ENCODE results near the gene NOS3. TPM values are rescaled to one million over a fixed set of nuclear protein-coding genes. Genes with fewer than 3 reads are reported as not detected.
A peak's percentile ranks its signal among the peaks of the same experiment; 100 is the strongest.

The NOS3 gene
- 15.1 TPM for total RNA-seq
- long read RNA-seq, partial matches to known transcripts = 31 of 35 reads
- long read RNA-seq, other reads (novel, unspliced or antisense) = 1 of 35 reads

DNA sequence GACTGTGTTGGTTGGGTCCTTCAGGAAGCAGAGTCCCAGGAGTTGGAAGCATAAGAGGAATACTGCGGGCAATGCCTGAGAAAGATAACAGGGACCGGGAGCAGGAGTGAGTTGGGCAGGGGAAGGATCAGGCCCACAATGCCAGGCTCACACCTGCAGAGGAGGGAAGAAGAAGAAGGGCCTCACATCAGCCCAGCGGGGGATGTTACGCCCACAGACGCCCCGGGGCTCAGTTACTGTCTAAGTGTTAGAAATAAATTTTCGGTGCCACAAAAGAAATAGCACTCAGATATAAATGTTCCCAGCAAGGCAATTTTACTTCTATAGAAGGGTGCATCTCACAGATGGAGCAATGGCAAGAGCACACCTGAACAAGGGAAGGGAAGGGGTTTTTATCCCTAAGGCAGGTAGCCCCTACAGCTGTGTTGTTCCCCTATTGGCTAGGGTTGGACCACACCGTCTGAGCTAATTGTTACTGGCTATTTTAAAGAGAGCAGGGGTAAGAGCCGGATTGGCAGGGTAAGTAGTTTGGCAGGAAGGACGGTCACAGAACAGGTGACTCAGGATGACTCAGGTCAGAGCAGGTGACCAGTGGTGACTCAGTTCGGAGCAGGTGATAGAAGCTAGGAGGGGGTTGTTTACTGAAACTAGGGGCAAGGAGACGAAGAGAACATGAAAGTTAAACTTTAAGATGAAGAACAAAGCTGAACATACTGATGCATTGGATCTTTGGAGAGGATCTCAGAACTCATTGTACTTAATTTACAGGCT lies at the start of gene NOS3:
Gene NOS3 (plus strand): TSS at position 602 of the 771 bp plus-strand sequence. CDS start 2,787 bp downstream, outside the sequence.
- DNase-seq (no peak), ATAC-seq (no peak)
- H3K27me3 ChIP-seq (ENCODE audit: low read depth) = no peaks in the 10 kb centered on the region
- intact Hi-C loops (cut with DNase I) = no loop called here
- H3K27ac ChIP-seq = no peak within 1 kb of the TSS
- TF ChIP-seq, protein P1, sequence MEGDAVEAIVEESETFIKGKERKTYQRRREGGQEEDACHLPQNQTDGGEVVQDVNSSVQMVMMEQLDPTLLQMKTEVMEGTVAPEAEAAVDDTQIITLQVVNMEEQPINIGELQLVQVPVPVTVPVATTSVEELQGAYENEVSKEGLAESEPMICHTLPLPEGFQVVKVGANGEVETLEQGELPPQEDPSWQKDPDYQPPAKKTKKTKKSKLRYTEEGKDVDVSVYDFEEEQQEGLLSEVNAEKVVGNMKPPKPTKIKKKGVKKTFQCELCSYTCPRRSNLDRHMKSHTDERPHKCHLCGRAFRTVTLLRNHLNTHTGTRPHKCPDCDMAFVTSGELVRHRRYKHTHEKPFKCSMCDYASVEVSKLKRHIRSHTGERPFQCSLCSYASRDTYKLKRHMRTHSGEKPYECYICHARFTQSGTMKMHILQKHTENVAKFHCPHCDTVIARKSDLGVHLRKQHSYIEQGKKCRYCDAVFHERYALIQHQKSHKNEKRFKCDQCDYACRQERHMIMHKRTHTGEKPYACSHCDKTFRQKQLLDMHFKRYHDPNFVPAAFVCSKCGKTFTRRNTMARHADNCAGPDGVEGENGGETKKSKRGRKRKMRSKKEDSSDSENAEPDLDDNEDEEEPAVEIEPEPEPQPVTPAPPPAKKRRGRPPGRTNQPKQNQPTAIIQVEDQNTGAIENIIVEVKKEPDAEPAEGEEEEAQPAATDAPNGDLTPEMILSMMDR (IDR thresholded peaks at IDR 0.05) = no peak
- no peak within 1 kb of the TSS for H3K4me3 ChIP-seq
- no peaks in the 10 kb centered on the region for H3K36me3 ChIP-seq
- no peaks in the 10 kb centered on the region for H3K9me3 ChIP-seq
- H3K4me1 ChIP-seq = peaks cover 42% of the 10 kb centered on the region

DNA sequence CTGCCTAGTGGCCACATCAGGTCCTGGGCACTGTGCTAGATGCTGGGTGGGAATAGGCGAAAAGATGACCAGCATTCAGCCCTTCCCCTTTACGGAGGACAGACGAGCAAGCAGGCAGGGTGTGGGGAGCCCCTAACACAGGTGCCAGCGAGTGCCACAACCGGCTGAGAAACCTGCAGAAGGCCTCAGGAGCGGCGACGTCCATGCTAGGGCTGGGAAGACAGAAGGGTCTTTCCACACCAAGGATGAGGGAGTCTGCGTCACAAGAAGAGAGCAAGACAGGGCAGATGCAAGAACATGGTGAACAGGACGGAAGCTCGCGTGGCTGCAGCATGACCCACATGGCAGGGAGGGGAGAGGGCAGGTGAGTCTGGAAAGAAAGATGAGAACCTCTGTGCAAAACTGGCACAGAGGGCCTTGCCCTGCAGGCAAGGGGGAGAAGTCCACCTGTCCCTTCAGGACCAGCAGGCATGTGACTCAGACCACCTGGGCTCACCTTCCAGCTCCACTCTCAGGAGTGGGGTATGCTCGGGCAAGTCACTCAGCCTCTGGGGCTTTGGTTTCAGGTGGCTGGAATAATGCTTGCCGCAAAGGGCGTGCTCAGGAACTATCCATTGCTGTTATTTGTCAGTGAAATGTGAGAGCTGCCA lies 49.3 kb upstream of the NOS3 start:
- H3K4me3 ChIP-seq = no peak overlapping the region
- H3K27ac ChIP-seq = no peak overlapping the region
- ATAC-seq (no peak), DNase-seq (peak; percentile 32)
- peaks cover 9% of the 10 kb centered on the region for H3K27me3 ChIP-seq (ENCODE audit: low read depth)
- intact Hi-C loops (cut with DNase I) = no loop called here
- H3K4me1 ChIP-seq = peaks cover 13% of the 10 kb centered on the region
- H3K36me3 ChIP-seq = no peaks in the 10 kb centered on the region
- H3K9me3 ChIP-seq = no peaks in the 10 kb centered on the region
- TF ChIP-seq, protein P1 (IDR thresholded peaks at IDR 0.05) = no peak

GRCh38 chr7:150942001-150942590 lies 48.7 kb upstream of the NOS3 start:
- ATAC-seq (peak; percentile 33 to 62), DNase-seq (peak; percentile 58)
- Histone ChIP-seq H3K4me1 (peaks cover 13% of the 10 kb centered on the region), H3K4me3 (no peak overlapping the region), H3K36me3 (no peaks in the 10 kb centered on the region), H3K9me3 (no peaks in the 10 kb centered on the region), H3K27me3 (ENCODE audit: low read depth) (peaks cover 14% of the 10 kb centered on the region), H3K27ac (no peak overlapping the region)
- intact Hi-C loops (cut with DNase I) = no loop called here
- TF ChIP-seq, protein P1 (IDR thresholded peaks at IDR 0.05) = no peak

- Histone ChIP-seq H3K27ac (no peak overlapping the region), H3K36me3 (no peaks in the 10 kb centered on the region), H3K4me1 (peaks cover 9% of the 10 kb centered on the region), H3K9me3 (no peaks in the 10 kb centered on the region), H3K27me3 (ENCODE audit: low read depth) (peaks cover 20% of the 10 kb centered on the region), H3K4me3 (no peak overlapping the region)
- TF ChIP-seq, protein P1 (IDR thresholded peaks at IDR 0.05) = no peak
- ATAC-seq = no peak
- intact Hi-C loops (cut with DNase I) = no loop called here
- peak; percentile 24 for DNase-seq
These were observed 48.0 kb upstream of the NOS3 start for GRCh38 chr7:150942591-150943452.

- ATAC-seq (no peak), DNase-seq (peak; percentile 17)
- intact Hi-C loops (cut with DNase I) = no loop called here
- TF ChIP-seq, protein P1 (IDR thresholded peaks at IDR 0.05) = no peak
- H3K36me3 ChIP-seq = no peaks in the 10 kb centered on the region
- H3K4me1 ChIP-seq = peaks cover 3% of the 10 kb centered on the region
- H3K9me3 ChIP-seq = no peaks in the 10 kb centered on the region
- H3K27ac ChIP-seq = no peak overlapping the region
- H3K4me3 ChIP-seq = no peak overlapping the region
- peaks cover 24% of the 10 kb centered on the region for H3K27me3 ChIP-seq (ENCODE audit: low read depth)
These were observed 47.4 kb upstream of the NOS3 start for GRCh38 chr7:150943453-150943814.

Data from lower lobe of right lung (tissue), 2 donors.